UCSD-AML1 (cell line): ENCODE data around the gene FAM83D.

ENCODE experiments used
- DNase-seq: peaks from one replicate; lab custom pipeline; 2025; ENCODE audit not compliant: unreplicated experiment; lab: John Stamatoyannopoulos, UW

The FAM83D gene

GRCh38 chr20:38997622-38998021 is 71.4 kb downstream of the FAM83D start:
- DNase-seq, result no peak

GRCh38 chr20:38999217-38999616 is 73.0 kb downstream of the FAM83D start:
- DNase-seq, result no peak

DNA sequence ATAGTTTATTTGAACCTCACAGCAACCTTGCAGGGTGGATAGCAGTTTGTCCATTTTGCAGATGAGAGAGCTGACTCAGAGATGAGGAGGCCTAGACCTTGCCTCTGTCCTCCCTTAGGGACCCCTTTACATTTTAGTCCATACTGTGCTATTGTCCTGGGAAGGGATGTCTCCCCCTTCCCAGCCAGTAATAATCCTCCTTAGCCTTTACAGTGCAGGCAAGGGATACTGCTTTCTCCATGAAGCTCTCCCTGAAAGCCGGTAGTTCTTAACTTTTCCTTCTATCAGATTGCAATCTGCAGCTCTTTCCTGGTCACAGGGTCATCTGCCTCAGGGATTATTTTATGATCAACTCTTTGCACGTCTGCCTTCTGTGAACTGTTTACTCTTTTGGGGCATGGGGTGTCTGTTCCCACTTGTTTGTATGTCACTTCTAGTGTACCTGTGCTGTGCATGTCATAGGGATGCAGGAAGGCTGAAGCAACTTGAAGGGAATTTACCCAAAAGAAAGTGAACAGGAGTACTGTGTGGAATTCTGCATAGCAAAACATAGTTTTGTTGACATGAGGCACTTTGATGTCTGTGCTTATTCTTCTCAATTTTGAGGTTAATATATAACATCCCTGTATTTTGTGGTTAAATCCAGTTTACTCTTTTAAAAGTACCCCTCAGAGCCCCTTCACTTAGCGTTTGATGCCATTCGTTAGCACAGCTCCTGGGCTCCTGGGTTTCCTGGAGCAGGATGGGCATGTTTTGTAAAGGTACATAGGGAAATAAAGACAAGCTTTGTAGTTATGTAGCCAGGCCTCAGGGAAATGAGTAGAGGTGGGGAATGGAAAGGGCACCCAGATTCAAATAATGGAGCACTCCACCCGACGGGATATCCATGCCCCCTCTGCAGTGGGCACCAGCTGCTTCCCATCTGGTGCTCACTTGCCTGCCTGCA is 74.0 kb downstream of the FAM83D start:
- DNase-seq, result no peak
